NCI-H2081 (cell line): ENCODE measurements around the gene CACYBP.

Source experiments
- DNase-seq, 2 experiments: peaks; one replicate each; lab custom pipeline; 2025; lab: John Stamatoyannopoulos, UW

CACYBP gene, protein sequence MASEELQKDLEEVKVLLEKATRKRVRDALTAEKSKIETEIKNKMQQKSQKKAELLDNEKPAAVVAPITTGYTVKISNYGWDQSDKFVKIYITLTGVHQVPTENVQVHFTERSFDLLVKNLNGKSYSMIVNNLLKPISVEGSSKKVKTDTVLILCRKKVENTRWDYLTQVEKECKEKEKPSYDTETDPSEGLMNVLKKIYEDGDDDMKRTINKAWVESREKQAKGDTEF

DNA sequence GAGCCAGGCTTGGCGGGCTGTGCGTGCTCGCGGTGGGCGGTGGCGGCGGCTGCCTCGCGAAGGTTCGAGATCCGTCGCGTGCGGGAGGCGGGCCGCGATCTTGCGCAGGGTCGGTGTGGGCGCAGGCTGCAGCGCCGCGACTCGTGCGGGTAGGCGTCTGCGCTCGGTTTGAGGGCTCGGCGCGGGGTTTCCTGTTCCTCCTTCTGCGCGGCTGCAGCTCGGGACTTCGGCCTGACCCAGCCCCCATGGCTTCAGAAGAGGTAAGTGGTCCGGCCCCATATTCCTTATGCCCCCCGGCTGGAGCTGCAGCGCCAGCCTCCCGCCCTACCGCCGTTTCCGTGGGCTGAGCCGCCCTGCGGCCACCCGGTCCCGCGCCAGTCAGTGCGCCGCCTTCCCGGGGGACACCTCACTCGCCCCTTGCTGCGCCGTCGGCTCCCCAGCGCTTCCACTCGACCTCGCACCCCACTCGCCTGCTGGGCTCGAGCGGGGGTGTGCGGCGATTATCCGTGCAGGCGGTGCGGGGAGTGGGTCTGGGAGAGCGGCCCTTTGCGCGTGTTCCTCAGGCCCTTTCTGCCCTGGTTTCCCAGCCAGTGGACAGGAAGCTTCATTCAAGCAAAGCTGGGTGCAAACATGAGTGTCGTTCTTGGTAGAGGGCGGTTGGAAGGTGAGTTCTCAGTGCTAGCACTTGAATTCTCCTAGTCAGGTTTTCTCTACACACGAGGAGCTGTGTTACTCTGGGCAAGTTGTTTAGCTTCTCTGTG is at the start of gene CACYBP:
CACYBP (plus strand) TSS at position 12 of the 761 bp plus-strand sequence; CDS start at position 246, 234 bp downstream.
- DNase-seq, result peak in 1 of 2 experiments; percentile 55

DNA sequence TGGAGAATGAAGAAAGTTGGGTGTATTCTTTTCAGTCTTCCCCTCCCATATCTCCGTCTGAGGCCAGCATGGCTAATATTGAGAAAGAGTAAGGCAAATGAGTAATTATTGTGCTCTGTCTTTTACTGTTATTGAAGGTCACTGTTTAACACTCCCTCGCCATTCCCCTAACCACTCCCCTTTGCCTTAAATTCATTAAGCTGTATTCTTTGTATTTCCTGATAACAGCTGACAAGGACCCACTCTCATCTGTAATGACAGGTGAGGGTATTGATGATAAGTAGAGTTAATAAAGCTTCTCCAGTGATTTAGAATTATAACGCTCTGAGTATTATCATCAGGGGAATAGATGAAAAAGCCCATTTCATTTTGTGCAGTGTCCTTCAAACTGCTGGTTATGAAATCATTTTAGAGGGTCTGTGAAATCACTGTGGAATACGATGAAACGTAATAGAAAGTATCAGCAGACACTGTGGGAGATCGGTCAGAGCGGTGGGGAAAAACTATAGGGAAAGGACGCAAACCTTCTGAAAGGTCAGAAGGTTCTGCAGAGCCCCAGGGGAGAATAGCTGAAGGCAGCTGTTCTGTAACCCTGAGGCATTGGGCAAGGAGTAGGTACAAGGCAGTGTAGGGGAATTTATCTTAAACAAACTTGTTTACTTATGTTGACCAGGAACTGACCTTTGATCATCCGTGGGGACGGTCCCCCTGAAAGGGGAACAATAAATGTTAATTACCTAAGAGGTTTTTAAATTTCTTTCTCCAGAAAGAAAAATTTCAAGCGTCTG is 46.3 kb upstream of the CACYBP start:
- peak in 1 of 2 experiments; percentile 52 for DNase-seq

DNA sequence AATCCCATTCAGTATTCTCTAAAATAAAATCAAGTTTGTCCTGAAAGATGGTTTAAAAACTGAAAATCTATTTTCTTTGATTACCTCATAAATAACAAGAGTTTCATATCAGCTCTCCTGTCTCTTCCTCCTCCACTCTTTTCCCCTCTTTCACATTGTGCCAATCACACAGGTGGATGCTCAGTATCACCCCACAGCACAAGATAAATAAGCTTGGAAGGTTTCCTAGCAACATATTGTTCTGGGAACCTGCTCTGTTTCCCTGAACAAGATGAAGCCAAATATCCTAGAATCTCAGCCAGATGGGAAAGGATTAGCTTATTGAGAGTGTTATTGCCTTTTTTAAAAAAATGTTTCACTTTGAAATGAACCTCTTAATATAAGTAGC is 45.7 kb upstream of the CACYBP start:
- DNase-seq, result peak; percentile 86 to 95

DNA sequence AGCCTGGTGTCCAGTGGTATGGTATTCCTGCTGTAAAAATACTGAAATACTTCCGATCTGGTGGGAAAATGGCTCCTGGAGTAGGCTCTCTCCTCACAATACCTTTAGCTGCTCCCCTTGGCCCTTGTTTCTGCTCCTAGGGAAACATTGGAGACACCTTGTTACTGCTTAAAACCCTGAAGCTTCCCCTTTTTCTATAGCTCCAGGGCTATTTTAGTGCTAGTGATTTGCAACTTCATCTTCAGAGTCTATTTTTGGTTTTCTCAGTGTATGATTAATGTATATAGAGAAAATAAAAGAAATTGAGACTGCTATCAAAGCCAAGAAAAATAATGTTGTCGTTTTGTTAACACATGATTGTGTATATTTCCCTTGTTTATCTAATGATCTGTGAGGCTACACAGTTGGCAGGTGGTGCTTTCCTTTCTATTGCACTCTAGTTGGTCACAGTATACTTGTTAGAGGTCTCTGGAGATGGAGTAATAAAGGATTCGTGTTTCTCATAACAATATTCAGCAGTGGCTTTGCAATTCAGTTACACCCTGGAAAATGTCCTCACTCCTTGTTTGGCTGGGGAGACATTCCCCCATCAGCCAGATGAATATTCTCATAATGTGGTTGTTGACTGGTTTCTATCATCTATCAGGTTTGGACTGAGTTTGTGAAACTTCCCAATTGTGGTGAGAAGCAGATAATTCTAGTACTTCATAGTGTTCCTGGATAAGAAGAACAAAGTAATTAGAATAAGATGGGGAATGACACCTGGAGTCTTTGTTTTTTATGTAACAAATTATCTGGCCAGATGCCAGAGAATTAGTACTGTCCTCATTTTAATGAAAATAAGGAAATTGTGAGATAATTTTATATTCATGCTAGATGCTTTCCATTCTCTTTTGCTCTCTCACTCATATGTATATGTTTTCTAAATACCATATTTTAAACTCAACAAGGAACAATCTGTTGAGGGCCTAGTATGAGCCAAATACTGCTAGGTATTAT is 44.8 kb upstream of the CACYBP start:
- DNase-seq, result peak; percentile 68 to 84

DNA sequence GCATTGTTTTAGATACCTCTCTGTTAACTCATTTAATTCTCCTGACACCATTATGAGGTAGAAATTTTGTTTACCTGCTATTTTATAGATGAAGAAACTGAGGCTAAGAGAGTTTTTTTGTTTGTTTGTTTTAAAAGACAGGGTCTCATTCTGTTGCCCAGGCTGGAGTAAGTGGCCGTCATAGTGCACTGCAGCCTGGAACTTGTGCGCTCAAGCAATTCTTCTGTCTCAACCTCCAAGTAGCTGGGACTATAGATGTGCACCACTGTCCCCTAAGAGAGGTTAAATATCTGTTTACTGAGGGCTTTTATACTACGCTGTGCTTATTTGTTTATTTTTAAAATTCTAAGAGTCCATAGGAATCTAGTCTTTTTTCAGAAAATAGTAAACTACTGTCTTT is 43.7 kb upstream of the CACYBP start:
- DNase-seq, result no peak

DNA sequence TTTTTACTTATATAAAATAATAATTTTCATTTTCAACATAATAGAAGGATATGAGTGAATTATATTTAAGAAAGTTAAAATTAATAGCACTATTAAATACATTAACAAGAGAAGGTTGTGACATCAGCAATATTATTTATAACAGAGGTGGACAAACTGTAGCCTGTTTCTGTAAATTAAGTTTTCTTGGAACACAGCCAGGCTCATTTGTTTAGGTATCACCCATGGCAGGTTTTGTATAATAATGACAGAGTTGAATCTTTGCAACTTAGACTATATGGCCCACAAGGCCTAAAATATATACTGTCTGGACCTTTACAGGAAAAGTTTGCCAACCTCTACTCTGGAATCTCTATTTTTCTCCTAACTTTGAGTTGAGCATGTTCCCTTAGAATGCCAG is 42.8 kb upstream of the CACYBP start:
- DNase-seq, result no peak

DNA sequence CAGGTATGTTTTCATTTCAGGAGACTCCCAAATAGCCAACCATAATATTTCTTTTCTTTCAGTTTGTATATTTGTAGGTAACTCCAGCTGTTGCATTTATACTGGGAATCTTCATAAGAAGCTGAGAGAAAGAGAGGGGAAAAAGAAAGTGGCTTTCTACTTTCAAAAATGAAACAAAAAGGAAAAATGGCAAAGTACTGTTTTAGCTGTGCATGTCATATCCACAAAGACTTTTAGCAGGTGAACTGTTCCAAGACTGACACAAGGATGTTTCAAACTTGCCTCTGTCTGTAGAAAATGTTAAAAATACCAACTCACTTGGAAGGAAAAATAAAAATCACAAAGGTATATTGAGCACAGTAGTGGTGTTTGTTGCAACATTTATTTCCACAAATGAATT is 41.9 kb upstream of the CACYBP start:
- DNase-seq, result no peak

DNA sequence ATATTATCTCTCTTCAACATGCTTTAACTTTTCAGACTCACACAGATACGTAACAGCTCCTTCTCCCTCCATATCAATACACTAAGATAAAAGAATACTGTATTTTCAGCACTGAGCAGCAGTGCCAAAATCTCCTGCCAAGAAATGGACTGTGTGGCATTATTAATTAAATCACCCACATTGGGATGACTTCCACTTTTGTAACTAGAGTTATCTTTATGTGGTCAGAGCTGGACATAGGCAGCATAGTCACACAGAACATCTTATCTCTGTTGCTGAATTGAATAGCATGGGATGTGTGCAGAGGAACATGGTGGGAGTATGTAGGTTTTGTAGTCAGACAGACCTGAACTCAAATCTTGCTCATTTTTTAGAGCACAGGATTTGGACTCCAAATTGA is 41.4 kb upstream of the CACYBP start:
- no peak for DNase-seq

DNA sequence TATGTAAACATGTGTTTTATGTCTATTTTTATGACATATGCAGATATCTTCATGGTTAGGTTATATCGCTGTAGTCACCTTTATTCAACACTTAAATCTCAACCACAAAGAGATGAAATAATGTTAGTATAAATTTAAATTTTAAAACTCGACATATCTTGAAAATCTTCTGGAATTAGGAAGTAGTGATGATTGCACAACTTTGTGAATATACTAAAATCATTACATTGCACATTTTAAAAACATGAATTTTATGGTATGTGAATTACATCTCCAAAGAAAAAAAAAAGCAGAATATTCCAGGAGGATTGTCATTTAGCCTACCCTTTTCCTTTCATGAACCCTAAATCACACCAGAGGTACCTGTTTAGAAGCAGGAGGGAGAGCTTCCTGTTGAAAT is 39.4 kb upstream of the CACYBP start:
- no peak for DNase-seq

DNA sequence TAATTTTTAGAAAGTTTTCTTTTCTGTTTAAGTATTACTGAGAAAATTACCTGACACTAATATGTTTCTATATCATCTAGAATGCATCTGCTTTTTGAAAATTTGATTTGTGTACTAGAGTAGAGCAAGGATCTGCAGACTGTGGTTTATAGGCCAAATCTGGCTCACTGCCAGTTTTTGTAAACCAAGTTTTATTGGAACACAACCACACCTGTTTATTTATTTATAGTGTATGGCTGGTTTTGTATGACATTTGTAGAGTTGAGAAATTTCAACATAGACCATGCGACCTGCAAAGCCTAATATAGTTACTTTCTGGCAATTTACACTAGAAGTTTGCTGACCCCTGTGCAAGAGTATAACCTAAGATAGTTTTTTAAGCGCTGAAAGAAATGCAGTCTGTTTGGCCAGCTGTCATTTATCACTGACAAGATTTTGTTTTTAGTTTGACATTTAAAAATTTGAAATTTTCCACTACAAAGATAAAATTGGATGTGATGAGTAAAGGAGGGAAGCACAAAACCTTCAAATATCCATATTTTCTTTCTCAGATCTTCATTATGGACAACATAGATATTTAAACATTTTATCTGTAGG is 36.1 kb upstream of the CACYBP start:
- DNase-seq, result peak in 1 of 2 experiments; percentile 15

DNA sequence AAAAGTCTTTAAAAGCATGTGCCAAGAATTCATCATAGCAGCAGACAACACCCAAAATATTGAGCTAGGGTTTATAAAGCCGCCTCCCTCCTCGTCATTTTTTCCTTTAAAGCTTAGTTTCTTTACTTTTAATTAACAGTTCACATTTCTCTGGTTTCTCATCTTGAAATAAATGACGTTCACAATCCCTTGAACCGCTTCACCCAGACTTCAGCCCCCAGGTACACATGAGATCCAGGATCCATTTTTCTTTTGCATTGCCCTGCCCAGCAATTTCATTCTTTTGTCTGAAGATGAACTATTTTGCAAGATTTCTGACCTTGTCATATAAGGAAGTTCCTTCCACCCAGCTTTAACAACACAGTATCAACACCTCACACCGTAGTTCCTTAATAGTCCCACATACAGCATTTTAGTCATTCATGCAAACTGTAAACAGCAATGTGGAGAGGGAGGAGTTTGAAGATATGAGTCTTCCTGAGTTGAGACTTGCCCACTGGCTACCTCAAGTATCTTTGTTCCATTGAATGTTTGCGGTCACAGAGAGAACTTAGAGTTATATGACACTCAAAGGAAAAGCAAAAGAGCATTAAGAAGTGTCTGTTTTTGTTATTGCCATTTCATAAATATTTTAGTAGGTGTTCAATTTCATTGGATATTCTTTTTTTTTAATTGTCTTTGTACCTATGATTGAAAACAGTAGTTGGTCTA is 35.3 kb upstream of the CACYBP start:
- no peak for DNase-seq

DNA sequence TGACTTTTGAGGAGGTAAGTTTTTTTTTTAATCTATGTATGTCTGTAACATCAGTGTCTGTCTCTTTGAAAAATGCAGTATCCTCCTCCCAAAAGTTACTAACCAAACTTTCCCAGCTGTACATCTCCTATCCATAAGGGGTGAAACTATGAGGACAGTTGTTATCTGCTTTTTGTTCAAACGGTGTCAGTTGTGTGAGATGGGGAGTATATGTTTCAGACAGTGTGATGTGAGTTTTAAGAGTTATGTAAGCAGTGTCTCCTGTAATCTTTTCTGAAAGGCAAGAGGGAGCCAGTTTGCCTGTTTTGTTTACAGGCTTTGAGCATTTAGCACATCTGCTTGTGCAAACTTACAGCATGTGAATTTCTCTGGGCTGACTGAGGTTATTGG is 34.8 kb upstream of the CACYBP start:
- DNase-seq, result no peak

DNA sequence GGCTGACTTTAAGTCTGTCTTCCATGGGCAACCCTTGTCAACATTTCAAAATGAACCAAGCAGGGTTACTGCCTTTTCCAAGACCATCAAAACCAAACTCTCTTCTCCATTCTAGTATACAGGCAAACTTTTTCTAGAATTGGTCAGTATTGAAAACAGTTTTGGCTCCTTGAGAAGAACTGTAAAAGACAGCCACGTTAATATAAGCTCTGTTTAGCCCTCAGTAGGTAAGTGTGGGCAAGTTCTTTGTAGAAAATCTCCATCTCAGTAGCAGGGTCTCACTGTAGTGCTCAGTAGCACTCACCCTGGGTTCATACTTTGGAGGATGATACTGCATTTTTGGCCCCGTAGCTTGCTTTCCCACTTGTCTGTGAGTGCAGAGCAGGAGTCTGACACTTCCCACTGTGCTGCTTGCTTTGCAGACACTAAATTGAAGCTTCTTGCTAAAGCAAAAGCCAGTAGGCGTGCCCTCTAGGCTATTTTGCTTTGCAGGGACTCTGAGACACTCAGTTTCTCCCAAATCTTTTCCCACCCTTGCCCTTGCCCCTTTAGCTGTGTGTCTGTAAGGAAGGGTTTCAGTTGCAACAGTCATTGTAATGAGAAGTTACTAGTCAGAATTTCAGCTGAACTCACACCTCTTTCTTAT is 34.3 kb upstream of the CACYBP start:
- no peak for DNase-seq

DNA sequence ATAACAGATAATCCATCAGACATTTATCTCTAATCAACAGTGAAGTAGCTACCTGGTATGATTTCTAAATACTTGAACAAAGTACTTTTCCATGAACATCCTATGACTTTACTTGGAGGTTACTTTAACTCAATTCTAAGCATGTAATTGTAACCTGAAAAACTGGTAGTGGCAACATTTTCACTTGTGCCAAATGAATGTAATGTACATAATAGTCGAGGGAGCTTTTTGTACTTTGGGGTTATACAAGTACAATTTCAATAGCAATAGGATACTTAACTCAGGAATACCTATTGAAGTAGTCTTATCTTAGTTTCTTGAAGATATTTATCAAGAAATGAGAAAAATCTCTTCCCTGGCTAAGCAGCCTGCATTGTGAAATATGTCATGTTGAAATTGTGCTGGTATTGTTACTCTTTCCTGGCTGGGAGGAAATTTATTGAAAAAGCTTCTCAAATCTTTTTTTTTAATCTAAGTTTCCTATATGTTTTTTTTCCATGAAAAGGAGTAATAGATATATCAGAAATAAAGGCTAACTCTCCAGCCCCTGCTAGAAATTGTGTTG is 33.7 kb upstream of the CACYBP start:
- DNase-seq, result no peak

DNA sequence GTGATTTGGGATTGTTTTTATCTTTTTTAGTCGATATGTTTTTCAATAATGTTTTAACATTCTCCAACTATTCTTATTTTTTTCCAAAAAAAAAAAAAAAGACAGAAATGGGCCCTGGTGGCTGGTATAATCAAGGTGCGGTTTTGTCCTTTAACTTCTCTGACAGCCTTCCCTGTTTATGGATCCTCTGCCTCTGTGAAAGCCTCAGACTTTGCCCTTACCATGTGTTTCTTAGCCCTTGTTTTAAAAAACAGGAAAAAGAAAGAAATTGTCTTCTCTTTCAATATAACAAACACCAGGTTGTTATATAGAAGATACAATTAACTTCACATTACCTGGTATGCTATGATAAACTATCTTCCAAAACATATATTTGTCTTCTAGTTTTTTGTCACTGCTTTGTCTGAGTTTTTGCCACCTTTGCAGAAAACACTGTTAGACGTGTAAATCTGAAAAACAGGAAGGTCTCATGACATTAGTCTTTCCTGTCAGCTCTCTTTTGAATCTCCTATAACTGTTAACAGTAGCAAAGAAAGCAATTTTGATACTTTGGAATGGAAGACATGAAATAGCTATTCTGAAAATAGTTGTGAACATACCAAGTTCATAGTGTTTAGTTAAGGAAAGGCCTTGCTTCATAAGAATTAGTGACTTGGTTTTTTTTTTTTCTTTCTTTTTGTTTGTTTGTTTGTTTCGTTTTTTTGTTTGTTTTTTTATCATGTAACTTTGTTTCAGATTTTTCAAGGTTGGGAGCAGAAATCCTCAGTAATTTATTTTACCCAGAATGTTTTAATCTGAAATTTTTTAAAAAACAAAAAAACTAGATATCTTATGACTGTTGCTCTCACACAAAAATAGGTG is 31.7 kb upstream of the CACYBP start:
- no peak for DNase-seq

DNA sequence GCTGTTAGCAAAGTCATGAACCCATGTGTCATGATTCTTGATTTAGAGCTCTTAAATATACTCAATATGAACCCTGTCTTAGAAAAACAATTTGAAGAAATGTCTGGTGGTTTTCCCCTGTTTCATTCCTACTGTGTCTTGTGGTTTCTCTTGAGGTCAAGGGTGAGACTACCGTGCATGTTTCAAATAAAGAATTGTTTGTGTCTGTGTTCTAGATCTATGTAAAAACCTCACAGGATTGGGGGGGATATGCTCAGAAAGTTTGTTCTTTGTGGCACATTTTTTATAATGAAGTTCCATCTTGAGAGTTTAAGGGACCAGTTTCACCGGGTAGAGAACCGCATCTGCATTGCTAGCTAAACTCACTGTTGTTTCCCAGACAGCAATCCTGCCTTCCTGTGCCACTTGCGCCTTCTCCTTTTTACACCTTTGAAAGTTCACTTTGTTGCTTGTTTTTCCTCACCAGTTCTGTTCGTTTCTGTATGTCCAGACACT is 30.9 kb upstream of the CACYBP start:
- DNase-seq, result no peak

DNA sequence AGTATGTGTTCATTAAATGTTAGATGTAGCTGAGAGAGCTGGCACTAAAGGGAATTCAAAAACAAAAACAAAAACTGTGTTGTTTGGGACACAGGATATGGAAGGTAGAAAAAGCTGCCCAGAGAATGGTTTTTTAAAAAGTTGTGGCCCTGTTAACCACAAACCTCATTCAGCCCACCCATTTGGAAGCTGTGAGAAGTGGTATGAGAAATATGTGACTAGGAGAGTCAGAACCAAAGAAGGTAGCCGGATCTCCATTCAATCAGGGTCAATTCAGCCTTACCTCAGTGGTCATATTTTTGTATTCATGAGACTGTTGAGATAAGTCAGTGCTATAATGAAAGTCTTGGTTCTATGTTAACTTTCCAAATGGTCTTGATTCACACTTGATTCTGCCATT is 29.8 kb upstream of the CACYBP start:
- DNase-seq, result no peak

DNA sequence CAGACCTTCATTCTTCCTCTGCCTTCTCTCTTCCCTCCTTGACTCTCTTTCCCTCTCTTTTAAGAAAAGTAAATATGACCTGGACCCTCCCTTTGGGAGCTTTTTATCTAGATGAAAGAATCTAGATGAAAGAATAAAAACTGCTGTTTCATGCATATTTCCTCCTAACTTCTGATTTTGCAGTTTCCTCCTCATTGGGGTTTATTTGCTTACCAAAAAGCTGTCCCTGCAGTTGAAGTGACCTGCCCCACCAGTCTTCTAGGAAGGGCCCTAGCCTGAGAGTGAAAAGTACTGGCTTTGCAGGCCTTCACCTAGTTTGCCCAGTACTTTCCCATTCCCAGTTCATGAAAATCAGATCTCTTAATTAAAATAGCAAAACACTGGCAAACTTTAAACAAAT is 28.3 kb upstream of the CACYBP start:
- no peak for DNase-seq

DNA sequence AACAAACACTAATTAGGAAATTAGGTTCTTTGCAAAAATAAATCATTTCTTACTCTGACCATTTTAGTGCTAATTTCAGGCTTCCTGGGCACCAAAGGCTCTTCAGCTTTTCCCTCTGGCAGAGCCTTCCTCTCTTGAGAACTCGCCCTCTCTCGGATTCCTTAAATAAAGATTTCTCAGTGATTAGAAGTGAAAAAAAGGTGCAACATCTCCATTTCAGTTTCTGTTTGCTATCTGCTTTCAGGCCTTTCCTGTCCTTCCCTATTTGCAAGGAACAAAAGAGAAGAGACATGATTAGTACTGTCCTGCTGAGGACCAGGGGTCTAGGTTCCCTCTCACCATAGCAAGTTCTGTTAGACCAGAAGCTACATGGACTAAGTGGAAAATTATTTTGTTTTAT is 27.8 kb upstream of the CACYBP start:
- no peak for DNase-seq
